Right atrium auricular region (tissue), 2 donors: ENCODE data around the gene SCYGR2. TPM values are rescaled to one million over a fixed set of nuclear protein-coding genes. Genes with fewer than 3 reads are reported as not detected.

Experiments
- DNase-seq: peaks from one replicate; pipeline ENCODE4 v3.0.0-alpha.2; 2019; ENCODE audit warnings: low spot score
- H3K27ac ChIP-seq, 2 donors: fragments of 200-600 bp; sonication (generic); 1 replicate in 1 of 2; 2 replicates in 1 of 2; pipeline ENCODE4 v1.5.1; 2016 to 2019
- H3K27me3 ChIP-seq, 2 donors: fragments of 200-600 bp; sonication (generic); one replicate each; pipeline versions ENCODE4 v1.5.1 to v1.6.0; 2017 to 2019
- H3K36me3 ChIP-seq: fragments of 200-600 bp; sonication (generic); one replicate; pipeline ENCODE4 v1.5.1; 2016
- H3K4me1 ChIP-seq, 2 donors: fragments of 200-600 bp; sonication (generic); one replicate each; pipeline versions ENCODE4 v1.5.1 to v1.6.0; 2017 to 2019
- H3K4me3 ChIP-seq, 2 donors: fragments of 200-600 bp; sonication (generic); 1 replicate in 1 of 2; 2 replicates in 1 of 2; pipeline ENCODE4 v1.5.1; 2017 to 2019; ENCODE audit warnings: mild to moderate bottlenecking in 1 of 2, moderate library complexity in 1 of 2
- H3K9me3 ChIP-seq, 2 donors: fragments of 200-600 bp; sonication (generic); one replicate each; pipeline ENCODE4 v1.5.1; 2019
- CTCF ChIP-seq, 2 donors: fragments of 200-600 bp; sonication (generic); IDR thresholded peaks; one replicate each; pipeline ENCODE4 v1.5.1; 2019; ENCODE audit warnings: antibody characterized with exemption in 2 of 2
- total RNA-seq, 2 donors: library from RNA; depleted of rRNA; stranded (reverse); fragments of >200 nt; gene quantifications; one replicate each; pipeline ENCODE4 v1.1.0, GENCODE V29; 2016

Gene SCYGR2
- total RNA-seq, 2 donors from 2014 or later: not detected

DNA sequence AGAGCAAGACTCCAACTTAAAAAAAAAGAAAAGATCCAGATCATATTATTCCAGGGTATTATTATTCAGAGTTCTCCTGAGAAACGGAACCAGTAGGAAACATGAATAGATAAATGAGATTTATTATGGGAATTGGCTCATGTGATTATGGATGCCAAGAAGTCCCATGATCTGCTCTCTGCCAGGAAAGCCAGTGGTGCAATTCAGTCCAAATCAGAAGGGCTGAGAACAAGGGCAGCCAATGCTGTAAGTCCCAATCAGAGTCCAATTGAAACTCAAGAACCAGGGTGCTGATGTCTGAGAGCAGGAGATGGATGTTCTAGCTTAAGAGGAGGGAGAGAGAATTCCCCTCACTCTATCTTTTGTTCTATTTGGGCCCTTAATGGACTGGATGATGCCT is 7.8 kb downstream of the SCYGR2 start:
- no peaks in the 10 kb centered on the region for H3K9me3 ChIP-seq
- no peak overlapping the region for H3K27ac ChIP-seq
- no peaks in the 10 kb centered on the region for H3K36me3 ChIP-seq
- H3K4me3 ChIP-seq: no peak overlapping the region
- no peaks in the 10 kb centered on the region for H3K27me3 ChIP-seq
- no peak for DNase-seq
- H3K4me1 ChIP-seq: no peaks in the 10 kb centered on the region
- no peak for TF ChIP-seq CTCF (IDR thresholded peaks at IDR 0.05)

- Histone ChIP-seq H3K27ac (no peak overlapping the region), H3K27me3 (no peaks in the 10 kb centered on the region), H3K4me3 (no peak overlapping the region), H3K36me3 (no peaks in the 10 kb centered on the region), H3K9me3 (no peaks in the 10 kb centered on the region), H3K4me1 (no peaks in the 10 kb centered on the region)
- no peak for DNase-seq
- no peak for TF ChIP-seq CTCF (IDR thresholded peaks at IDR 0.05)
Measured at GRCh38 chr2:227607941-227608340, 9.2 kb downstream of the SCYGR2 start.

- Histone ChIP-seq H3K4me3 (no peak overlapping the region), H3K4me1 (no peaks in the 10 kb centered on the region), H3K9me3 (no peaks in the 10 kb centered on the region), H3K27ac (no peak overlapping the region), H3K36me3 (no peaks in the 10 kb centered on the region), H3K27me3 (no peaks in the 10 kb centered on the region)
- TF ChIP-seq CTCF (IDR thresholded peaks at IDR 0.05): no peak
- DNase-seq: no peak
Measured at GRCh38 chr2:227608561-227609338, 10.1 kb downstream of the SCYGR2 start.

DNA sequence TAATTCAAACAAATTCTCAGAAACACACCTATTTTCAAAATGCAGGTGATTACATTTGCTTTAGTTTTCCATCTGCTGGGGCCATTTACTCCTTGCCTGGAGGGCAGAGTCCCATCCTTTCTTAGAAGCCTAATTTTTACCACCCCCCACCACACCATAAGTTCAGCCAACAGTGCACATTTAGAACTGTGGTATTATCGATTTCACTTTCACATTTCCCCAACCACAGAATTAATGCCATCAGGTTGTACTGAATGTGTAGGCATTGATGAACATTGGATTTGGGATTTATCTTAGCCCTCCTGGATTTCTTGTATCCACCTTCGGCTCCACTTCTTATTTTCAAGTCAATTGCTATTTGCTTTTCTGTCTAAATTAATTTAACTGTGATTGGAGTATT is 11.4 kb downstream of the SCYGR2 start:
- no peaks in the 10 kb centered on the region for H3K36me3 ChIP-seq
- DNase-seq: no peak
- no peak overlapping the region for H3K4me3 ChIP-seq
- H3K27ac ChIP-seq: no peak overlapping the region
- H3K4me1 ChIP-seq: no peaks in the 10 kb centered on the region
- no peaks in the 10 kb centered on the region for H3K9me3 ChIP-seq
- no peaks in the 10 kb centered on the region for H3K27me3 ChIP-seq
- TF ChIP-seq CTCF (IDR thresholded peaks at IDR 0.05): no peak

- TF ChIP-seq CTCF (IDR thresholded peaks at IDR 0.05): no peak
- Histone ChIP-seq H3K4me1 (no peaks in the 10 kb centered on the region), H3K36me3 (no peaks in the 10 kb centered on the region), H3K27ac (no peak overlapping the region), H3K9me3 (no peaks in the 10 kb centered on the region), H3K4me3 (no peak overlapping the region), H3K27me3 (no peaks in the 10 kb centered on the region)
- no peak for DNase-seq
Measured at GRCh38 chr2:227612546-227613271, 14.0 kb downstream of the SCYGR2 start.
